Stimulated activated CD8-positive, alpha-beta memory T cell treated with anti-CD3 and anti-CD28 coated beads, Interleukin-2, amount 100 ng/mL, for 48 hours (primary cell): Measurements from ENCODE around the gene GTPBP4.
"Not testable (repeated sequence)": the region's sequence is repeated elsewhere in the genome, so short reads cannot be mapped to it uniquely, and the experiment has no call there.

ENCODE experiments used
- DNase-seq, 2 donors: peaks; one replicate each; pipeline ENCODE4 v3.0.0-alpha.2; 2020; ENCODE audit warnings: low read depth in 2 of 2

Gene GTPBP4

GRCh38 chr10:988667-989545 lies 672 bp downstream of the GTPBP4 start:
- DNase-seq, result no peak

GRCh38 chr10:990808-991207 lies 2.6 kb downstream of the GTPBP4 start:
- DNase-seq, result no peak

- DNase-seq, result no peak
Observed at GRCh38 chr10:992467-992866, 4.2 kb downstream of the GTPBP4 start.

GRCh38 chr10:992871-993270 lies 4.6 kb downstream of the GTPBP4 start:
- DNase-seq, result no peak

- no peak for DNase-seq
Observed at GRCh38 chr10:994836-995558, 6.8 kb downstream of the GTPBP4 start.

GRCh38 chr10:995559-995926 lies 7.3 kb downstream of the GTPBP4 start:
- no peak for DNase-seq

GRCh38 chr10:996031-996430 lies 7.8 kb downstream of the GTPBP4 start:
- no peak for DNase-seq

- no peak for DNase-seq
Observed at GRCh38 chr10:997266-998022, 9.2 kb downstream of the GTPBP4 start.

- no peak for DNase-seq
Observed at GRCh38 chr10:1002425-1003006, 14.3 kb downstream of the GTPBP4 start.

- no peak for DNase-seq
Observed at GRCh38 chr10:1003884-1004670, 15.8 kb downstream of the GTPBP4 start.

- no peak for DNase-seq
Observed at GRCh38 chr10:1006573-1006972, 18.3 kb downstream of the GTPBP4 start.

GRCh38 chr10:1007583-1007982 lies 19.3 kb downstream of the GTPBP4 start:
- no peak for DNase-seq

GRCh38 chr10:1009071-1009494 lies 20.8 kb downstream of the GTPBP4 start:
- DNase-seq, result no peak

- DNase-seq, result not testable (repeated sequence)
Observed at GRCh38 chr10:1009947-1010346, 21.7 kb downstream of the GTPBP4 start.

- no peak for DNase-seq
Observed at GRCh38 chr10:1010703-1011102, 22.5 kb downstream of the GTPBP4 start.

GRCh38 chr10:1011696-1012095 lies 23.5 kb downstream of the GTPBP4 start:
- DNase-seq, result no peak

GRCh38 chr10:1015688-1016087 lies 27.5 kb downstream of the GTPBP4 start:
- DNase-seq, result no peak

- DNase-seq, result no peak
Observed at GRCh38 chr10:1019362-1019761, 31.1 kb downstream of the GTPBP4 start.

GRCh38 chr10:1020460-1020859 lies 32.2 kb downstream of the GTPBP4 start:
- no peak for DNase-seq

- DNase-seq, result no peak
Observed at GRCh38 chr10:1020958-1021357, 32.7 kb downstream of the GTPBP4 start.

- DNase-seq, result no peak
Observed at GRCh38 chr10:1022413-1022812, 34.2 kb downstream of the GTPBP4 start.
